HG03469 (cell line): ENCODE measurements around the gene FBXL13.
"Not testable (repeated sequence)": the region's sequence is repeated elsewhere in the genome, so short reads cannot be mapped to it uniquely, and the experiment has no call there.

Experiments used
- ATAC-seq: cut with Tn5 transposase; IDR thresholded peaks from one replicate; pipeline ENCODE4 v1.9.1; 2021; ENCODE audit warnings: mild to moderate bottlenecking, moderate library complexity, moderate number of reproducible peaks; ENCODE audit not compliant: unreplicated experiment

Gene FBXL13

GRCh38 chr7:102830197-102830596 lies 244.4 kb downstream of the FBXL13 start:
- ATAC-seq: no peak

- ATAC-seq: no peak
These were observed 245.5 kb downstream of the FBXL13 start for GRCh38 chr7:102829075-102829474.

GRCh38 chr7:102828286-102828685 lies 246.3 kb downstream of the FBXL13 start:
- no peak for ATAC-seq

GRCh38 chr7:102823390-102824119 lies 251.0 kb downstream of the FBXL13 start:
- ATAC-seq: no peak

GRCh38 chr7:102821994-102822747 lies 252.4 kb downstream of the FBXL13 start:
- ATAC-seq: no peak

GRCh38 chr7:102819151-102819550 lies 255.4 kb downstream of the FBXL13 start:
- no peak for ATAC-seq

GRCh38 chr7:102817616-102818573 lies 256.7 kb downstream of the FBXL13 start:
- no peak for ATAC-seq

GRCh38 chr7:102814025-102814471 lies 260.5 kb downstream of the FBXL13 start:
- ATAC-seq: no peak

- ATAC-seq: no peak
These were observed 261.2 kb downstream of the FBXL13 start for GRCh38 chr7:102813191-102814024.

GRCh38 chr7:102811942-102812678 lies 262.5 kb downstream of the FBXL13 start:
- ATAC-seq: no peak

- ATAC-seq: no peak
These were observed 263.7 kb downstream of the FBXL13 start for GRCh38 chr7:102810916-102811315.

GRCh38 chr7:102806613-102807012 lies 268.0 kb downstream of the FBXL13 start:
- no peak for ATAC-seq

GRCh38 chr7:102795987-102796595 lies 278.5 kb downstream of the FBXL13 start:
- not testable (repeated sequence) for ATAC-seq

- ATAC-seq: not testable (repeated sequence)
These were observed 280.0 kb downstream of the FBXL13 start for GRCh38 chr7:102794567-102794966.

GRCh38 chr7:102791831-102792230 lies 282.8 kb downstream of the FBXL13 start:
- ATAC-seq: not testable (repeated sequence)

GRCh38 chr7:102791367-102791766 lies 283.2 kb downstream of the FBXL13 start:
- ATAC-seq: not testable (repeated sequence)

GRCh38 chr7:102790364-102791100 lies 284.1 kb downstream of the FBXL13 start:
- ATAC-seq: not testable (repeated sequence)

GRCh38 chr7:102788770-102789169 lies 285.8 kb downstream of the FBXL13 start:
- not testable (repeated sequence) for ATAC-seq
